Testis (tissue), 3 donors: Measurements from ENCODE around the gene DLX5. TPM values are rescaled to one million over a fixed set of nuclear protein-coding genes. Genes with fewer than 3 reads are reported as not detected.

Experiments
- DNase-seq: peaks from one replicate; pipeline ENCODE4 v3.0.0-alpha.2; 2019
- H3K27ac ChIP-seq, 2 donors: fragments of 200-600 bp; sonication (generic); one replicate each; pipeline ENCODE4 v1.5.1; 2019
- H3K27me3 ChIP-seq: fragments of 200-600 bp; sonication (generic); one replicate; pipeline ENCODE4 v1.5.1; 2019
- H3K36me3 ChIP-seq: fragments of 200-600 bp; sonication (generic); one replicate; pipeline ENCODE4 v1.5.1; 2017; ENCODE audit warnings: low read depth; ENCODE audit errors: missing control alignments
- H3K4me1 ChIP-seq: fragments of 200-600 bp; sonication (generic); one replicate; pipeline ENCODE4 v1.5.1; 2019
- H3K4me3 ChIP-seq, 2 donors: fragments of 200-600 bp; sonication (generic); one replicate each; pipeline ENCODE4 v1.5.1; 2017 to 2019
- H3K9me3 ChIP-seq: fragments of 200-600 bp; sonication (generic); one replicate; pipeline ENCODE4 v1.5.1; 2017
- POLR2A ChIP-seq: fragments of 450-650 bp; IDR thresholded peaks from one replicate; pipeline ENCODE4 v1.6.1; 2017; ENCODE audit warnings: antibody characterized with exemption, mild to moderate bottlenecking, moderate library complexity
- WGBS, 2 donors: methylation state at CpG; one replicate each; pipeline ENCODE4 v1.1.5; 2018; 5-methylcytosine and 5-hydroxymethylcytosine counted together
- intact Hi-C: fragments of 100-400 bp; cut with DNase I; formaldehyde crosslinking; loops from one replicate; pipeline ENCODE4 v1.15.1; 2023; ENCODE audit warnings: low total_unique reads
- polyA plus RNA-seq: library from polyadenylated mRNA; stranded (reverse); fragments of 350-450 nt; fragmentation: Illumina TruSeq; extraction: RNeasy Lipid Tissue Mini Kit (QIAGEN cat#74804); gene quantifications from one replicate; pipeline ENCODE4 v1.2.3, GENCODE V29; 2014; ENCODE audit warnings: low read depth, low replicate concordance; ENCODE audit not compliant: insufficient read depth
- total RNA-seq, 2 donors: library from RNA; depleted of rRNA; stranded (reverse); fragments of >200 nt; gene quantifications; one replicate each; pipeline ENCODE4 v1.2.3, GENCODE V29; 2016
- TF ChIP-seq, protein P1 (sequence below), 3 experiments: fragments of 450-650 bp in 2 of 3; fragments of 200-600 bp in 1 of 3; sonication (generic) in 1 of 3; IDR thresholded peaks; one replicate each; pipeline ENCODE4 v1.5.1; 2016 to 2019; ENCODE audit warnings: antibody characterized with exemption in 3 of 3, mild to moderate bottlenecking in 2 of 3, moderate library complexity in 1 of 3

DLX5 gene
- total and polyA plus RNA-seq, 3 donors from 2014 or later = 1.3 to 2.6 (median 2.3) TPM

DNA sequence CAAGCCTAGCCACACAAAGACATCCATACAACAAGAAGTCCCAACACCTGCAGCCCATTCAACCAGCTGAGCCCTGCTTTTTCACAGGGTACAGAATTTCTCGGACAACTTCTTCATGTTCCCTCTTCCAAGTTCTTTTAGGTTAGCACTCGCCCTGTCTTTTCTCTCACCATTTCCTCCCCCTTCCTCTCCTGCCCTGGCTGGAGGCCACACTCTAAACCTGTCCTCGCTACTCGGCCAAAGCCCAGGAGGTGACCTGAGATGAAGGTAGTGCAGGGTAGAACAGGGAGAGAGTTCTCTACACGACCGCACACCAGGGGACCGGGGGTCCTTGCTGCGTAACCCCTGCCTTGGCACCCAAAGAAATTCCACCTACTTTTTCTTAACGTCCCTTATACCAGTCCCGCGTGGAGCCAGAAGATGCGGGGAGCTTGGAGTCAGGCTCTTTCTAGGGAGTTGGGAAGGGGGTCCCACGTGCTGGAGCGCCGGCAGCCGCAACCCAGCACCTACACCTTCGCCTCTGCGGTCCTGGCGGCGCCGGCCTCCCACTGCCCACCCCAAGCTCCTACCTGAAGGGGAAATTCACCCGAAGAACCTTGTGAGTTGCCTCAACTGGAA is 35.3 kb downstream of the DLX5 start:
- Histone ChIP-seq H3K9me3 (no peaks in the 10 kb centered on the region), H3K27ac (no peak overlapping the region), H3K4me1 (no peaks in the 10 kb centered on the region), H3K27me3 (peaks cover 5% of the 10 kb centered on the region), H3K4me3 (peak overlapping the region in 1 of 2 donors; percentile 2), H3K36me3 (no peaks in the 10 kb centered on the region)
- DNase-seq = no peak
- no peak for TF ChIP-seq POLR2A
- TF ChIP-seq, protein P1, sequence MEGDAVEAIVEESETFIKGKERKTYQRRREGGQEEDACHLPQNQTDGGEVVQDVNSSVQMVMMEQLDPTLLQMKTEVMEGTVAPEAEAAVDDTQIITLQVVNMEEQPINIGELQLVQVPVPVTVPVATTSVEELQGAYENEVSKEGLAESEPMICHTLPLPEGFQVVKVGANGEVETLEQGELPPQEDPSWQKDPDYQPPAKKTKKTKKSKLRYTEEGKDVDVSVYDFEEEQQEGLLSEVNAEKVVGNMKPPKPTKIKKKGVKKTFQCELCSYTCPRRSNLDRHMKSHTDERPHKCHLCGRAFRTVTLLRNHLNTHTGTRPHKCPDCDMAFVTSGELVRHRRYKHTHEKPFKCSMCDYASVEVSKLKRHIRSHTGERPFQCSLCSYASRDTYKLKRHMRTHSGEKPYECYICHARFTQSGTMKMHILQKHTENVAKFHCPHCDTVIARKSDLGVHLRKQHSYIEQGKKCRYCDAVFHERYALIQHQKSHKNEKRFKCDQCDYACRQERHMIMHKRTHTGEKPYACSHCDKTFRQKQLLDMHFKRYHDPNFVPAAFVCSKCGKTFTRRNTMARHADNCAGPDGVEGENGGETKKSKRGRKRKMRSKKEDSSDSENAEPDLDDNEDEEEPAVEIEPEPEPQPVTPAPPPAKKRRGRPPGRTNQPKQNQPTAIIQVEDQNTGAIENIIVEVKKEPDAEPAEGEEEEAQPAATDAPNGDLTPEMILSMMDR (IDR thresholded peaks at IDR 0.05) = no peak
- intact Hi-C loops = no loop called here
- WGBS, 2 donors = 6 to 16% methylated on average over 7 to 22 of the region's 22 CpGs

DNA sequence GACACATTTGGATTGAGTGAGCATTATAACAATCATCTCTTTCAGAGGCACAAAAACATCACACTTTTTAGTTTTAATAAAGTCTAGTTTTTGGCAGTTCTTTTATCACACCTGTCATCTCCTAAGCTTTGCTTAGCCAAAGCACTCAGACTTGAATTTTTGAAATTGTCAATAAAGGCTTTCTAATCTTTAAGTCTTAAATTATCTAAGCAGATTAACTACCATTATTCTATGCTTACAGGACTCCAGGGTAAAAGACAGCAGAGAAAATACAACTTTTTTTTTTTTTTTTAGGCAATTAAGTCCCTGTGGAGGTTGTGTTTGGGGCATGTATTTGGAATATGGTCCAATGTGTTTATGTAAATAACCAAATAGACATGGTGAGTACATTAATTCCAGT is 36.9 kb downstream of the DLX5 start:
- Histone ChIP-seq H3K27ac (no peak overlapping the region), H3K4me1 (no peaks in the 10 kb centered on the region), H3K9me3 (no peaks in the 10 kb centered on the region), H3K27me3 (peaks cover under 1% of the 10 kb centered on the region), H3K4me3 (no peak overlapping the region), H3K36me3 (no peaks in the 10 kb centered on the region)
- DNase-seq = no peak
- intact Hi-C loops = no loop called here
- no peak for TF ChIP-seq POLR2A
- TF ChIP-seq, protein P1 (IDR thresholded peaks at IDR 0.05) = no peak

DNA sequence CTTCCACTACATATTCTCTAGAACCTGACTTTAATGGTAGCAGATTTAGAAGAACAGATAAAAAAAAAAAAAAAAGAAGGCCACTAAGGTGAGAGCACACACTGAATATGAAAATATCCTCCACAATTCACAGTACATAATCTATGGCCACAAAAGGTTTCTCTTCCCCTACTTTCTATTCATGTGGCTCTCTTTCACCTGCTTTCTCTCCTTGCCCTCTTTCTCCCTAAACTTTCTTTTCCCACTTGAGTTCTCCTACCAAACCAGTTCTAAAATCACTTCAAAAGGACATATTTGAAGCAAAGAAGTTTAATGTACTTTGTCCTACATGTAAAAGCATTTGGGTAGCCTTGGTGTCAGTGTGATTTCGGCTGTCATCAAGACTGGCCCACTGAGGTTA is 37.7 kb downstream of the DLX5 start:
- no peaks in the 10 kb centered on the region for H3K27me3 ChIP-seq
- no peak for TF ChIP-seq POLR2A
- TF ChIP-seq, protein P1 (IDR thresholded peaks at IDR 0.05) = no peak
- no peak overlapping the region for H3K27ac ChIP-seq
- H3K4me1 ChIP-seq = no peaks in the 10 kb centered on the region
- DNase-seq = no peak
- intact Hi-C loops = no loop called here
- H3K9me3 ChIP-seq = no peaks in the 10 kb centered on the region
- no peaks in the 10 kb centered on the region for H3K36me3 ChIP-seq
- WGBS, 2 donors = 86 to 87% methylated on average over 1 of the region's 1 CpG
- H3K4me3 ChIP-seq = no peak overlapping the region

DNA sequence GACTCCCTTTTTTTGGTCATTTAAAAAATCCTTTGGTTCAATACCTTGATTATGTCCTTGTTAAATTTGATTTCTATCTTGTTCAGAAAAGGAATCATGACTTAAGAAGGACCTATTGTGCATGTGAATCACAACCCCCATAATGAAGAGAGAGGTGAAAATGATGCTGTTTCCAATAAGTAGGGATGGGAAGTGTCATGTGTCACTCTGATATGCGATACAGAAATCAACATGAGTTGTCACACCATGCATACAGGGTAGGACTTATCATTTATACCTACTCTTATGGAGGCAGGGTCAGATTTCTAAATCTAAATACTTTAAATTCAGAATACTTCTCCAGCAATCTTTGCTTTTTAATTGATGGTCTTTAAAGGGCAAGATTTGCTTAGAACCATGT is 38.6 kb downstream of the DLX5 start:
- no peak overlapping the region for H3K4me3 ChIP-seq
- H3K4me1 ChIP-seq = no peaks in the 10 kb centered on the region
- DNase-seq = no peak
- no peaks in the 10 kb centered on the region for H3K36me3 ChIP-seq
- WGBS, 2 donors = 74 to 82% methylated on average over 1 of the region's 1 CpG
- TF ChIP-seq, protein P1 (IDR thresholded peaks at IDR 0.05) = no peak
- no peak for TF ChIP-seq POLR2A
- H3K27me3 ChIP-seq = no peaks in the 10 kb centered on the region
- no peak overlapping the region for H3K27ac ChIP-seq
- intact Hi-C loops = no loop called here
- no peaks in the 10 kb centered on the region for H3K9me3 ChIP-seq

DNA sequence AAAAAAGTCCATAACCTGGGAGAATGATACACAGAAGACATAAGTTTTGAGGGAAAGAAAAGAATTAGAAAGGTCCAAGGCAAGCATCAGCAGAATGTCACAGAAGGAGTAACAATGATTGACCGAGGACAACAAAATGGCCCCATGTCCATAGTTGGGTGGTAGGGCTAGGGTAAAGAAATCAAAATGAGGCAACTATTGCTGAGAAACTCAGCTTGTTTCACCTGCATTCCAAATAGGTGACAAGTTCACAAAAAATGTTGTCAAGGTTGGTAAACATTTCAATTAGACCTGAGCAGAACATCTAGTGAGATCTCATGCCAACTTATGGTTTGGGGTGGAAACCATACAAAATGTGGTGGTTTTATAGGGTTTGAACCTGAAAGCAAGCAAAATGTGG is 42.0 kb downstream of the DLX5 start:
- H3K9me3 ChIP-seq = no peaks in the 10 kb centered on the region
- WGBS, 2 donors = 95 to 96% methylated on average over 1 of the region's 1 CpG
- no peak for DNase-seq
- H3K36me3 ChIP-seq = no peaks in the 10 kb centered on the region
- no peak overlapping the region for H3K27ac ChIP-seq
- H3K4me3 ChIP-seq = no peak overlapping the region
- intact Hi-C loops = no loop called here
- TF ChIP-seq, protein P1 (IDR thresholded peaks at IDR 0.05) = no peak
- no peak for TF ChIP-seq POLR2A
- no peaks in the 10 kb centered on the region for H3K27me3 ChIP-seq
- H3K4me1 ChIP-seq = no peaks in the 10 kb centered on the region
